Iris pigment epithelial cell (primary cell): ENCODE measurements around the gene PHACTR1.
"Not testable (repeated sequence)": the region's sequence is repeated elsewhere in the genome, so short reads cannot be mapped to it uniquely, and the experiment has no call there.

ENCODE experiments used
- DNase-seq: peaks from one replicate; pipeline ENCODE4 v3.0.0-alpha.2; 2011; ENCODE audit warnings: low read depth

PHACTR1 gene

GRCh38 chr6:12903246-12903645 is 186.7 kb downstream of the PHACTR1 start:
- DNase-seq, result no peak

GRCh38 chr6:12909833-12910232 is 193.3 kb downstream of the PHACTR1 start:
- DNase-seq, result no peak

GRCh38 chr6:12911427-12911826 is 194.9 kb downstream of the PHACTR1 start:
- DNase-seq, result peak; percentile 51

- no peak for DNase-seq
Measured at GRCh38 chr6:12913201-12913600, 196.6 kb downstream of the PHACTR1 start.

- no peak for DNase-seq
Measured at GRCh38 chr6:12916006-12916405, 199.4 kb downstream of the PHACTR1 start.

GRCh38 chr6:12916420-12917136 is 200.0 kb downstream of the PHACTR1 start:
- DNase-seq, result no peak

- no peak for DNase-seq
Measured at GRCh38 chr6:12921467-12921866, 204.9 kb downstream of the PHACTR1 start.

GRCh38 chr6:12923644-12924235 is 207.2 kb downstream of the PHACTR1 start:
- DNase-seq, result peak; percentile 13

- DNase-seq, result no peak
Measured at GRCh38 chr6:12924911-12925310, 208.3 kb downstream of the PHACTR1 start.

GRCh38 chr6:12927746-12928145 is 211.2 kb downstream of the PHACTR1 start:
- DNase-seq, result no peak

- no peak for DNase-seq
Measured at GRCh38 chr6:12929678-12930077, 213.1 kb downstream of the PHACTR1 start.

- DNase-seq, result no peak
Measured at GRCh38 chr6:12931639-12932038, 215.1 kb downstream of the PHACTR1 start.

GRCh38 chr6:12935637-12936036 is 219.1 kb downstream of the PHACTR1 start:
- DNase-seq, result no peak

- no peak for DNase-seq
Measured at GRCh38 chr6:12937971-12938370, 221.4 kb downstream of the PHACTR1 start.

GRCh38 chr6:12939314-12939713 is 222.7 kb downstream of the PHACTR1 start:
- DNase-seq, result no peak

GRCh38 chr6:12941422-12941821 is 224.9 kb downstream of the PHACTR1 start:
- peak; percentile 16 for DNase-seq

GRCh38 chr6:12943549-12943948 is 227.0 kb downstream of the PHACTR1 start:
- no peak for DNase-seq

GRCh38 chr6:12944001-12944400 is 227.4 kb downstream of the PHACTR1 start:
- no peak for DNase-seq

GRCh38 chr6:12944528-12944927 is 228.0 kb downstream of the PHACTR1 start:
- not testable (repeated sequence) for DNase-seq

GRCh38 chr6:12947151-12947871 is 230.7 kb downstream of the PHACTR1 start:
- DNase-seq, result no peak

- DNase-seq, result no peak
Measured at GRCh38 chr6:12947967-12948366, 231.4 kb downstream of the PHACTR1 start.

- no peak for DNase-seq
Measured at GRCh38 chr6:12950976-12951375, 234.4 kb downstream of the PHACTR1 start.

- DNase-seq, result no peak
Measured at GRCh38 chr6:12951415-12951814, 234.8 kb downstream of the PHACTR1 start.
